CD8-positive, alpha-beta memory T cell (primary cell): ENCODE results near the gene LGALS13. TPM values are rescaled to one million over a fixed set of nuclear protein-coding genes. Genes with fewer than 3 reads are reported as not detected.
A peak's percentile ranks its signal among the peaks of the same experiment; 100 is the strongest.

Experiments
- CTCF ChIA-PET: fragments of 350-600 bp; sonication (Branson Sonifier 250); formaldehyde crosslinking; loops from one replicate; lab custom pipeline; 2021; ENCODE audit warnings: antibody characterized with exemption; lab: Charles Lee
- POLR2A ChIA-PET: fragments of 350-600 bp; sonication (Branson Sonifier 250); formaldehyde crosslinking; loops from one replicate; lab custom pipeline; 2021; ENCODE audit warnings: antibody characterized with exemption; lab: Charles Lee
- DNase-seq, 5 donors: peaks; one replicate each; pipeline versions ENCODE4 v3.0.0 to v3.0.0-alpha.2; 2020 to 2022; ENCODE audit warnings: mixed read lengths in 1 of 5
- H3K27ac ChIP-seq: one replicate; pipeline ENCODE4 v1.7.0; 2013; ENCODE audit warnings: low read depth, mild to moderate bottlenecking, low read length, moderate library complexity
- H3K27me3 ChIP-seq: 2 replicates; pipeline ENCODE4 v1.7.0; 2013; ENCODE audit warnings: low read length, mild to moderate bottlenecking; ENCODE audit not compliant: insufficient read depth, poor library complexity, severe bottlenecking
- H3K36me3 ChIP-seq: 2 replicates; pipeline ENCODE4 v1.7.0; 2013; ENCODE audit warnings: mild to moderate bottlenecking, low read length, moderate library complexity; ENCODE audit not compliant: insufficient read depth
- H3K4me1 ChIP-seq: 2 replicates; pipeline ENCODE4 v1.7.0; 2013; ENCODE audit warnings: mild to moderate bottlenecking, low read length, moderate library complexity; ENCODE audit not compliant: insufficient read depth
- H3K4me3 ChIP-seq: 2 replicates; pipeline ENCODE4 v1.7.0; 2013; ENCODE audit warnings: mild to moderate bottlenecking, low read length
- H3K9me3 ChIP-seq: 2 replicates; pipeline ENCODE4 v1.7.0; 2013; ENCODE audit warnings: mild to moderate bottlenecking, low read length
- H3K27ac Mint-ChIP-seq, 8 donors: one replicate each; pipeline ENCODE4 v1.8.0; 2020 to 2021; ENCODE audit warnings: mixed read lengths in 8 of 8, mild to moderate bottlenecking in 6 of 8, inconsistent platforms in 3 of 8, moderate library complexity in 3 of 8
- H3K27me3 Mint-ChIP-seq, 2 donors: one replicate each; pipeline ENCODE4 v1.8.0; 2020 to 2021; ENCODE audit warnings: mixed read lengths in 2 of 2, mild to moderate bottlenecking in 1 of 2, moderate library complexity in 1 of 2
- H3K36me3 Mint-ChIP-seq, 3 donors: one replicate each; pipeline ENCODE4 v1.8.0; 2020 to 2021; ENCODE audit warnings: mixed read lengths in 3 of 3, inconsistent platforms in 1 of 3, mild to moderate bottlenecking in 1 of 3
- H3K4me1 Mint-ChIP-seq, 3 donors: one replicate each; pipeline ENCODE4 v1.8.0; 2020 to 2021; ENCODE audit warnings: mixed read lengths in 3 of 3, inconsistent platforms in 1 of 3, mild to moderate bottlenecking in 1 of 3
- H3K4me3 Mint-ChIP-seq, 7 donors: one replicate each; pipeline ENCODE4 v1.8.0; 2020 to 2021; ENCODE audit warnings: mixed read lengths in 7 of 7, mild to moderate bottlenecking in 6 of 7, moderate library complexity in 4 of 7, inconsistent platforms in 2 of 7
- H3K9me3 Mint-ChIP-seq, 5 donors: one replicate each; pipeline ENCODE4 v1.8.0; 2020 to 2022; ENCODE audit warnings: mixed read lengths in 5 of 5, mild to moderate bottlenecking in 3 of 5, moderate library complexity in 2 of 5, inconsistent platforms in 1 of 5
- polyA plus RNA-seq: library from polyadenylated mRNA; unstranded; fragments of 300-500 nt; fragmentation: Illumina TruSeq; gene quantifications from one replicate; pipeline ENCODE4 v1.2.3, GENCODE V29; 2021
- total RNA-seq, 2 experiments: library from RNA; stranded (reverse); gene quantifications; one replicate each; pipeline ENCODE4 v1.2.3, GENCODE V29; 2021

The LGALS13 gene
- total RNA-seq (not detected), polyA plus RNA-seq (not detected)

- H3K4me3 ChIP-seq: no peak within 1 kb of the TSS
- peaks cover 4% of the 10 kb centered on the region for H3K27me3 ChIP-seq
- Mint-ChIP-seq H3K27ac (no peak within 1 kb of the TSS), H3K4me3 (no peak within 1 kb of the TSS), H3K36me3 (no peaks in the 10 kb centered on the region), H3K4me1 (no peaks in the 10 kb centered on the region), H3K27me3 (peaks cover 23 to 76% of the 10 kb centered on the region in 2 donors), H3K9me3 (peaks cover 0 to 8% (median 6%) of the 10 kb centered on the region in 5 donors)
- no peak for DNase-seq
- no peaks in the 10 kb centered on the region for H3K36me3 ChIP-seq
- H3K9me3 ChIP-seq: no peaks in the 10 kb centered on the region
- ChIA-PET CTCF (no interaction called here), POLR2A (no interaction called here)
- H3K4me1 ChIP-seq: no peaks in the 10 kb centered on the region
- no peak within 1 kb of the TSS for H3K27ac ChIP-seq
Measured at GRCh38 chr19:39602224-39602623, at the start of gene LGALS13. Gene LGALS13, plus strand, starts transcription at chr19:39602524. Its CDS starts 45 bp downstream, at chr19:39602569.

DNA sequence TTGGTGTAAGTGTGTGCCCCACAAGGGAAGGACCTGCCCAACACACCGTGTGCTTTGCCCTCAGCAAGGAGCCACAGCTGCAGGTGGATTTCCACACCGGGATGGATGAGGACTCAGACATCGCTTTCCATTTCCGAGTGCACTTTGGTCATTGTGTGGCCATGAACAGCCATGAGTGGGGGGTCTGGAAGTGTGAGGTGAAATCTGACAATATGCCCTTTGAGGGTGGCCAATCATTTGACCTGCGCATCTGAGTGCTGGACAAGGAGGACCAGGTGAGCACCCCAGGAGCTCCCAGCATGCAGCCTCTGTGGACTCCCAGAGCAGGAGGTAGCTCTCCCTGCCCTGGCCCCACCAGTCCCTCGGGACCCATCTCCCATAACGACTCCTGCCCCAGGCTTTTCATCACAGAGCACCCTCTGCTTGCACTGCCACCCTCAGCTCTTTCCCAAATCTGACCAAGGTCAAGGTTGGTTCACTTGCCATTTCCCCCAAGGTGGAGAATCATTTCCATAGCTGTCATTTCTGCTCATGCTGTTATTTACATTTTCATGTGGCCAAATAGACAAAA, 49.2 kb upstream of the LGALS13 start:
- H3K9me3 Mint-ChIP-seq: no peaks in the 10 kb centered on the region
- H3K4me3 ChIP-seq: no peak overlapping the region
- peaks cover 0 to 1% (median 0%) of the 10 kb centered on the region in 3 donors for H3K36me3 Mint-ChIP-seq
- DNase-seq: no peak
- ChIA-PET POLR2A (no interaction called here), CTCF (interaction anchor here (1.2 kb wide), 1 partner anchor 119 kb away, joined by 3 read pairs; no protein-coding TSS in a partner anchor)
- peaks cover 14% of the 10 kb centered on the region for H3K4me1 ChIP-seq
- no peaks in the 10 kb centered on the region for H3K36me3 ChIP-seq
- peak overlapping the region in 1 of 8 donors; percentile 38 for H3K27ac Mint-ChIP-seq
- no peaks in the 10 kb centered on the region for H3K27me3 ChIP-seq
- H3K4me3 Mint-ChIP-seq: no peak overlapping the region
- peaks cover 2 to 5% of the 10 kb centered on the region in 2 donors for H3K27me3 Mint-ChIP-seq
- no peaks in the 10 kb centered on the region for H3K9me3 ChIP-seq
- H3K27ac ChIP-seq: no peak overlapping the region
- peaks cover 9 to 13% (median 10%) of the 10 kb centered on the region in 3 donors for H3K4me1 Mint-ChIP-seq

DNA sequence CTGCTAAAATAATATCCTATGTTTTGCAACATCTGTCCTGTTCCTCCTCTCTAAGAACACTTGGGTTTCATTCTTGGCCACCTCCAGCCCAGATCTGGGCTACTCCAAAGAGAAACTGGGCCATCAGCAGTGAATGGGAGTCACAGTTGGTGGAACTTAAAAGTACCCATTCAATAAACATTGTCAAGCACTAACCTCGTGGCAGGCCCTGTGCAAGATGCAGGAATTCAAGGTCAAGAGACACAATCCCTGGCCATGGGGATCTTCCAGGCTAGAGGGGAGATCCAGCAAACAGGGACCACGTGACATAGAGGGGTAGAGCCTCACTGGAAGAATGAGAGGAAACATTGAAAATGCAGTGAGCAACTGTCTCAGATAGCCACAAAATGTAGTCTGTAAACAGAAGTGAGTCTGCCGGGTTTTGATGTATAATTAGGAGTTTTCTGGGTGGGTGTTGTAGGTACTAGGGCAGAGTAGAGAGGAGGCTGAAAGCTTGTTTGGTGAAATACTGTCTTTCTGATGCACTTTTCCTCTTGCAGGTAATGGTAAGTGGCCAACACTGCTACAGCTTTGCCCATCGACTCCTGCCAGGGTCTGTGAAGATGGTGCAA, 47.5 kb upstream of the LGALS13 start:
- Mint-ChIP-seq H3K9me3 (no peaks in the 10 kb centered on the region), H3K4me3 (no peak overlapping the region), H3K27ac (no peak overlapping the region), H3K27me3 (peaks cover 2 to 5% of the 10 kb centered on the region in 2 donors), H3K4me1 (peaks cover 18 to 25% (median 23%) of the 10 kb centered on the region in 3 donors), H3K36me3 (peaks cover 0 to 1% (median 0%) of the 10 kb centered on the region in 3 donors)
- Histone ChIP-seq H3K27me3 (no peaks in the 10 kb centered on the region), H3K27ac (no peak overlapping the region), H3K9me3 (no peaks in the 10 kb centered on the region), H3K4me1 (peaks cover 24% of the 10 kb centered on the region), H3K36me3 (no peaks in the 10 kb centered on the region), H3K4me3 (no peak overlapping the region)
- POLR2A ChIA-PET: no interaction called here
- no peak for DNase-seq
- CTCF ChIA-PET: interaction anchor here (0.9 kb wide), 1 partner anchor 17 kb away, joined by 3 read pairs; no protein-coding TSS in a partner anchor

- CTCF ChIA-PET: interaction anchor here (0.9 kb wide), 1 partner anchor 19 kb away, joined by 3 read pairs; no protein-coding TSS in a partner anchor
- POLR2A ChIA-PET: no interaction called here
Measured at GRCh38 chr19:39555883-39556282, 46.4 kb upstream of the LGALS13 start.

GRCh38 chr19:39557811-39558623, 44.3 kb upstream of the LGALS13 start:
- Mint-ChIP-seq H3K36me3 (peaks cover 0 to 1% (median 0%) of the 10 kb centered on the region in 3 donors), H3K27ac (peak overlapping the region; percentile 51 to 99 (median 90)), H3K4me1 (peaks cover 18 to 25% (median 23%) of the 10 kb centered on the region in 3 donors), H3K9me3 (no peaks in the 10 kb centered on the region), H3K27me3 (peaks cover 2 to 5% of the 10 kb centered on the region in 2 donors), H3K4me3 (peak overlapping the region; percentile 39 to 87 (median 82))
- Histone ChIP-seq H3K27me3 (no peaks in the 10 kb centered on the region), H3K27ac (peak overlapping the region; percentile 35), H3K4me1 (peaks cover 19% of the 10 kb centered on the region), H3K9me3 (no peaks in the 10 kb centered on the region), H3K36me3 (no peaks in the 10 kb centered on the region), H3K4me3 (peak overlapping the region; percentile 54)
- POLR2A ChIA-PET: interaction anchor here (0.6 kb wide), 1 partner anchor 125 kb away, joined by 3 read pairs; no protein-coding TSS in a partner anchor
- peak in 2 of 5 donors; percentile 13 to 21 for DNase-seq
- CTCF ChIA-PET: no interaction called here

More at GRCh38 chr19:39555883-39556282, 46.4 kb upstream of the LGALS13 start:
- no peak for DNase-seq
- H3K4me3 Mint-ChIP-seq: no peak overlapping the region
- H3K27ac Mint-ChIP-seq: no peak overlapping the region
- H3K36me3 ChIP-seq: no peaks in the 10 kb centered on the region
- peaks cover 2 to 5% of the 10 kb centered on the region in 2 donors for H3K27me3 Mint-ChIP-seq
- no peak overlapping the region for H3K27ac ChIP-seq
- H3K9me3 ChIP-seq: no peaks in the 10 kb centered on the region
- peaks cover 24% of the 10 kb centered on the region for H3K4me1 ChIP-seq
- H3K36me3 Mint-ChIP-seq: peaks cover 0 to 1% (median 0%) of the 10 kb centered on the region in 3 donors
- H3K27me3 ChIP-seq: no peaks in the 10 kb centered on the region
- no peak overlapping the region for H3K4me3 ChIP-seq
- H3K4me1 Mint-ChIP-seq: peaks cover 18 to 25% (median 23%) of the 10 kb centered on the region in 3 donors
- no peaks in the 10 kb centered on the region for H3K9me3 Mint-ChIP-seq

DNA sequence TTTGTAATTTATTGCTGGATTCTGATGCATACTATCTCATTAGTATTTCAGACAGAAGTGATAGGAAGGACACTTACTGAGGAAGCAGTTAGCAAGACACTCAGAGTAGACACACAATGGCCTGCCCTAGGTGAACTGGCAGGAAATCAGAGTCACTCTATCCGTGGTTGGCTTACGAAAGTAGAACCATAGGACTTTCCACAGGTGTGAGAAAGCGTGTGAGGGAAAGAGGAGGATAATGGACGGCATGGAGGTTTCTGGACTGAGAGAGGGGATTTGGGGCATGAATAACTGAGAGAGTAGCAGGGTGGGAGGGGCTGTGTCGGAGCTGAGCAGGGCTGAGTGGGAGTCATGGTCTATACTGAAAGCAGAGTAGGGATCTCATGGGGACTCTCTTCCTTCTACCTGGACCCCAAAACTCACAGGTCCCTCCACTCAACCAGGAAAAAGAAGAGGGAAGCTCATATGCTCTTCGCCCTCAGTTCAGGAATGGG, 43.7 kb upstream of the LGALS13 start:
- Histone ChIP-seq H3K4me3 (peak overlapping the region; percentile 54), H3K4me1 (peaks cover 19% of the 10 kb centered on the region), H3K9me3 (no peaks in the 10 kb centered on the region), H3K27ac (peak overlapping the region; percentile 35), H3K27me3 (no peaks in the 10 kb centered on the region), H3K36me3 (no peaks in the 10 kb centered on the region)
- peak in 1 of 5 donors; percentile 7 for DNase-seq
- Mint-ChIP-seq H3K27me3 (peaks cover under 1 to 2% of the 10 kb centered on the region in 2 donors), H3K4me3 (peak overlapping the region; percentile 39 to 87 (median 82)), H3K4me1 (peaks cover 18 to 25% (median 23%) of the 10 kb centered on the region in 3 donors), H3K9me3 (no peaks in the 10 kb centered on the region), H3K36me3 (peaks cover 0 to 1% (median 0%) of the 10 kb centered on the region in 3 donors), H3K27ac (peak overlapping the region; percentile 51 to 99 (median 90))
- ChIA-PET POLR2A (interaction anchor here (0.5 kb wide), 1 partner anchor 862 kb away, joined by 3 read pairs; no protein-coding TSS in a partner anchor), CTCF (no interaction called here)

DNA sequence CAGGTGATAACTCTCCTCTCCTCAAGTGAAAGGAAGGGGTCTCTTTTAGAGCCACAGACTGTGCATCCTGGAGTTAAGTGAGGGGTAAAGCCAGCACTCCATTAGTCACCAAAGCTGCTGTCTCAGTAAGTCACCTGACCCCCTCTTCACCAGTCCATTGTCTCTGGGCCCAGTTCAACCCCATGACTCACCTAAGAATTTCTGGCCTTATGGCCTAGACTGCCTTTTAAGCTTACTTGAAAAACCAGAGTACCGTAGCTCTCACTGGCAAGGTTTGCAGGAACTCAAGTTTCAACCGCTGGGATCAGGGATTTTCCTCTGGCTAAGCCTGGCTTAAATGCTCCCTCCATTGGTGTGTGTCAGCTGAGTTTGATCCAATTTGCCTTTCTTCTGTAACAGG, 38.9 kb upstream of the LGALS13 start:
- POLR2A ChIA-PET: interaction anchor here (0.6 kb wide), 1 partner anchor 25 kb away, joined by 6 read pairs; no protein-coding TSS in a partner anchor
- no peak for DNase-seq
- H3K4me3 ChIP-seq: no peak overlapping the region
- H3K27ac ChIP-seq: no peak overlapping the region
- H3K27me3 ChIP-seq: no peaks in the 10 kb centered on the region
- no peak overlapping the region for H3K4me3 Mint-ChIP-seq
- H3K4me1 ChIP-seq: peaks cover 10% of the 10 kb centered on the region
- peaks cover 0 to 3% of the 10 kb centered on the region in 2 donors for H3K27me3 Mint-ChIP-seq
- no peaks in the 10 kb centered on the region for H3K36me3 Mint-ChIP-seq
- H3K9me3 Mint-ChIP-seq: no peaks in the 10 kb centered on the region
- CTCF ChIA-PET: interaction anchor here (1.3 kb wide), 1 partner anchor 12 kb away, joined by 6 read pairs; no protein-coding TSS in a partner anchor
- H3K4me1 Mint-ChIP-seq: peaks cover 7 to 11% (median 10%) of the 10 kb centered on the region in 3 donors
- H3K9me3 ChIP-seq: no peaks in the 10 kb centered on the region
- H3K27ac Mint-ChIP-seq: peak overlapping the region in 1 of 8 donors; percentile 11
- no peaks in the 10 kb centered on the region for H3K36me3 ChIP-seq
